ENCODE results near the gene MBOAT2.

GRCh38 chr2:9020267-9020666 lies 16.8 kb upstream of the MBOAT2 start:
- TF ChIP-seq NR3C1 (CRISPR knock-in tag; IDR thresholded peaks at IDR 0.05), result no peak
- TF ChIP-seq JUND (CRISPR knock-in tag; IDR thresholded peaks at IDR 0.05), result no peak
- TF ChIP-seq FOSL2 (CRISPR knock-in tag; IDR thresholded peaks at IDR 0.05), result no peak

Data from HepG2 (cell line).